Lower leg skin (tissue), 4 donors: ENCODE data around the gene SH3D19. TPM values are rescaled to one million over a fixed set of nuclear protein-coding genes. Genes with fewer than 3 reads are reported as not detected.

ENCODE experiments used
- DNase-seq, 2 donors: peaks; one replicate each; pipeline ENCODE4 v3.0.0-alpha.2; 2019; ENCODE audit warnings: low spot score in 2 of 2
- H3K4me3 ChIP-seq: fragments of 200-600 bp; sonication (generic); 2 replicates; pipeline ENCODE4 v1.5.1; 2017; ENCODE audit warnings: mild to moderate bottlenecking, low read depth; ENCODE audit not compliant: poor library complexity, severe bottlenecking
- POLR2A ChIP-seq, 2 donors: fragments of 450-650 bp; IDR thresholded peaks; one replicate each; pipeline ENCODE4 v1.6.1; 2016 to 2017; ENCODE audit warnings: antibody characterized with exemption in 2 of 2, mild to moderate bottlenecking in 1 of 2, moderate library complexity in 1 of 2
- WGBS, 2 donors: methylation state at CpG; one replicate each; pipeline ENCODE4 v1.1.5; 2018; 5-methylcytosine and 5-hydroxymethylcytosine counted together
- intact Hi-C: fragments of 100-400 bp; cut with DNase I; formaldehyde crosslinking; loops from one replicate; pipeline ENCODE4 v1.15.0; 2023; ENCODE audit warnings: low total_unique reads
- total RNA-seq, 4 donors: library from RNA; depleted of rRNA; stranded (reverse); fragments of >200 nt; gene quantifications; one replicate each; pipeline ENCODE4 v1.1.0, GENCODE V29; 2016
- TF ChIP-seq, protein P1 (sequence below), 3 donors: fragments of 450-650 bp; IDR thresholded peaks; one replicate each; pipeline ENCODE4 v1.5.1; 2016; ENCODE audit warnings: antibody characterized with exemption in 3 of 3, mild to moderate bottlenecking in 3 of 3, moderate library complexity in 2 of 3

SH3D19 gene
- total RNA-seq, 4 donors from 2014 or later: 70.8 to 82.5 (median 78.6) TPM

GRCh38 chr4:151157543-151157942, 167.9 kb downstream of the SH3D19 start:
- no peak for DNase-seq
- intact Hi-C loops: no loop called here
- no peak overlapping the region for H3K4me3 ChIP-seq
- TF ChIP-seq POLR2A (IDR thresholded peaks at IDR 0.05): no peak
- TF ChIP-seq, protein P1, sequence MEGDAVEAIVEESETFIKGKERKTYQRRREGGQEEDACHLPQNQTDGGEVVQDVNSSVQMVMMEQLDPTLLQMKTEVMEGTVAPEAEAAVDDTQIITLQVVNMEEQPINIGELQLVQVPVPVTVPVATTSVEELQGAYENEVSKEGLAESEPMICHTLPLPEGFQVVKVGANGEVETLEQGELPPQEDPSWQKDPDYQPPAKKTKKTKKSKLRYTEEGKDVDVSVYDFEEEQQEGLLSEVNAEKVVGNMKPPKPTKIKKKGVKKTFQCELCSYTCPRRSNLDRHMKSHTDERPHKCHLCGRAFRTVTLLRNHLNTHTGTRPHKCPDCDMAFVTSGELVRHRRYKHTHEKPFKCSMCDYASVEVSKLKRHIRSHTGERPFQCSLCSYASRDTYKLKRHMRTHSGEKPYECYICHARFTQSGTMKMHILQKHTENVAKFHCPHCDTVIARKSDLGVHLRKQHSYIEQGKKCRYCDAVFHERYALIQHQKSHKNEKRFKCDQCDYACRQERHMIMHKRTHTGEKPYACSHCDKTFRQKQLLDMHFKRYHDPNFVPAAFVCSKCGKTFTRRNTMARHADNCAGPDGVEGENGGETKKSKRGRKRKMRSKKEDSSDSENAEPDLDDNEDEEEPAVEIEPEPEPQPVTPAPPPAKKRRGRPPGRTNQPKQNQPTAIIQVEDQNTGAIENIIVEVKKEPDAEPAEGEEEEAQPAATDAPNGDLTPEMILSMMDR (IDR thresholded peaks at IDR 0.05): no peak
- 95 to 98% methylated on average over 2 of the region's 2 CpGs for WGBS, 2 donors

- intact Hi-C loops: no loop called here
- no peak overlapping the region for H3K4me3 ChIP-seq
- TF ChIP-seq POLR2A (IDR thresholded peaks at IDR 0.05): no peak
- TF ChIP-seq, protein P1 (IDR thresholded peaks at IDR 0.05): no peak
- DNase-seq: no peak
- WGBS, 2 donors: 87 to 88% methylated on average over 2 of the region's 2 CpGs
These were observed 171.8 kb downstream of the SH3D19 start for GRCh38 chr4:151153585-151153984.

- intact Hi-C loops: no loop called here
- no peak for TF ChIP-seq POLR2A (IDR thresholded peaks at IDR 0.05)
- TF ChIP-seq, protein P1 (IDR thresholded peaks at IDR 0.05): no peak
- no peak for DNase-seq
- 14 to 16% methylated on average over 1 of the region's 1 CpG for WGBS, 2 donors
- no peak overlapping the region for H3K4me3 ChIP-seq
These were observed 173.4 kb downstream of the SH3D19 start for GRCh38 chr4:151152028-151152427.

DNA sequence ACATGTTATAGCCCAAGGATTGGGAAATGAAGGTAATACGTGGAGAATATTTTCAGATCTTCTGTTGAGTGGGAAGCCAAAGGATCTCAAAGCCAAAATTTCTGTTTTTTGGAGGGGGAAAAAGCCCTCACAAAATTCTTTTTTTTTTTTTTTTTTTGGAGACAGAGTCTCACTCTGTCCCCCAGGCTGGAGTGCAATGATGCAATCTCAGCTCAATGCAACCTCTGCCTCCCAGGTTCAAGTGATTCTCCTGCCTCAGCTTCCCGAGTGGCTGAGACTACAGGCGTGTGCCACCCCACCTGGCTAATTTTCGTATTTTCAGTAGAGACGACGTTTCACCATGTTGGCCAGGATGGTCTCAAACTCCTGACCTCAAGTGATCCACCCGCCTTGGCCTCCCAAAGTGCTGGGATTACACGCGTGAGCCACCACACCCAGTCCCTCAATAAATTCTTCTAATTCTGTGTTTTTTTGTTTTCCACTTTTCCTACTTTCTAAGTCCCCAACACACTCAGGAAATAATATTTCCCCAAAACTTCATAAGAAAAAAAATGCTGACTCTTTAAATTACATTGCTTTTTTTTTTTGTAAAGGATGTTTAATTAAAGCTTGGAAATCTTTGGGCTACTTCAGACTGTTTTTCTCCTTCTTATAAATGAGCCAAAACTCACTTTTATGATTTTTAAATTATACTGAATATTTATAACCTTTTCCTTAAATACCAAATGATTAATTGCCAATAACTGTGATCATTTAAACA, 174.4 kb downstream of the SH3D19 start:
- intact Hi-C loops: no loop called here
- TF ChIP-seq, protein P1 (IDR thresholded peaks at IDR 0.05): no peak
- no peak for TF ChIP-seq POLR2A (IDR thresholded peaks at IDR 0.05)

GRCh38 chr4:151148261-151148660, 177.1 kb downstream of the SH3D19 start:
- no peak for DNase-seq
- 92 to 94% methylated on average over 4 of the region's 4 CpGs for WGBS, 2 donors
- intact Hi-C loops: no loop called here
- H3K4me3 ChIP-seq: no peak overlapping the region
- TF ChIP-seq, protein P1 (IDR thresholded peaks at IDR 0.05): no peak
- no peak for TF ChIP-seq POLR2A (IDR thresholded peaks at IDR 0.05)

More for the DNA sequence above, 174.4 kb downstream of the SH3D19 start:
- no peak for DNase-seq
- no peak overlapping the region for H3K4me3 ChIP-seq
- 89 to 92% methylated on average over 9 of the region's 9 CpGs for WGBS, 2 donors

GRCh38 chr4:151147000-151147399, 178.4 kb downstream of the SH3D19 start:
- no peak overlapping the region for H3K4me3 ChIP-seq
- no peak for DNase-seq
- intact Hi-C loops: no loop called here
- 82 to 85% methylated on average over 3 of the region's 3 CpGs for WGBS, 2 donors
- TF ChIP-seq, protein P1 (IDR thresholded peaks at IDR 0.05): no peak
- no peak for TF ChIP-seq POLR2A (IDR thresholded peaks at IDR 0.05)
